A549 (cell line): Measurements from ENCODE around the gene PTPN1. TPM values are rescaled to one million over a fixed set of nuclear protein-coding genes. Genes with fewer than 3 reads are reported as not detected.
A peak's percentile ranks its signal among the peaks of the same experiment; 100 is the strongest.

Source experiments
- ATAC-seq, 2 experiments: fragments of 200-7000 bp in 1 of 2; fragments of >200 bp in 1 of 2; cut with Nextera tagmentation in 1 of 2; cut with Tn5 transposase in 1 of 2; 3 replicates each; pipeline versions ENCODE4 v1.8.0 to v1.9.1; 2018 to 2020; ENCODE audit warnings: mild to moderate bottlenecking in 1 of 2, moderate library complexity in 1 of 2
- CTCF ChIA-PET: fragments of 300-600 bp; sonication (Branson Sonifier 250); formaldehyde crosslinking; extraction: SDS; loops from one replicate; lab custom pipeline; 2021; ENCODE audit warnings: antibody characterized with exemption, inconsistent platforms; lab: Yijun Ruan, JAX
- POLR2A ChIA-PET: fragments of 350-600 bp; formaldehyde crosslinking; extraction: SDS; loops from one replicate; lab custom pipeline; 2021; ENCODE audit warnings: antibody characterized with exemption, inconsistent platforms; lab: Yijun Ruan, JAX
- DNase-seq, 2 experiments: peaks; one replicate each; pipeline versions ENCODE4 v3.0.0 to v3.0.0-alpha.2; 2011 to 2016; ENCODE audit warnings: low read depth in 1 of 2, low spot score in 1 of 2
- FAIRE-seq: peaks from 2 replicates; lab custom pipeline; 2011; peaks lifted over from hg19 to GRCh38; lab: Jason Lieb, UNC
- H3K27ac ChIP-seq, 2 experiments: fragments of >200 bp; sonication (Bioruptor Twin); formaldehyde crosslinking; 3 replicates each; pipeline ENCODE4 v1.5.1; 2016 to 2017
- H3K4me1 ChIP-seq: fragments of >200 bp; sonication (Bioruptor Twin); formaldehyde crosslinking; 3 replicates; pipeline ENCODE4 v1.6.1; 2016
- H3K4me2 ChIP-seq: fragments of >200 bp; sonication (Bioruptor Twin); formaldehyde crosslinking; 3 replicates; pipeline ENCODE4 v1.6.1; 2016
- H3K4me3 ChIP-seq: fragments of >200 bp; sonication (Bioruptor Twin); formaldehyde crosslinking; 3 replicates; pipeline ENCODE4 v1.5.1; 2016
- H3K9me3 ChIP-seq: fragments of >200 bp; sonication (Bioruptor Twin); formaldehyde crosslinking; 3 replicates; pipeline ENCODE4 v1.6.1; 2016
- CBX8 ChIP-seq: fragments of 200-600 bp; sonication (generic); IDR thresholded peaks from 2 replicates; pipeline ENCODE4 v1.6.1; 2016
- CHD4 ChIP-seq: fragments of 200-600 bp; sonication (generic); IDR thresholded peaks from 2 replicates; pipeline ENCODE4 v1.6.1; 2016; ENCODE audit warnings: antibody characterized with exemption, mild to moderate bottlenecking, borderline replicate concordance
- EHF ChIP-seq: fragments of 250-450 bp; sonication (Bioruptor Pico); IDR thresholded peaks from 2 replicates; pipeline ENCODE4 v1.5.0; 2020; ENCODE audit warnings: mild to moderate bottlenecking
- FOXS1 ChIP-seq: fragments of 250-450 bp; sonication (Bioruptor Pico); IDR thresholded peaks from 2 replicates; pipeline ENCODE4 v1.5.0; 2020; ENCODE audit warnings: mild to moderate bottlenecking, moderate library complexity
- GATA3 ChIP-seq: IDR thresholded peaks from 2 replicates; pipeline ENCODE4 v1.6.1; 2012; ENCODE audit warnings: borderline replicate concordance
- HDAC2 ChIP-seq: fragments of 200-600 bp; sonication (generic); IDR thresholded peaks from 2 replicates; pipeline ENCODE4 v1.6.1; 2016
- HES2 ChIP-seq: fragments of >200 bp; sonication (Bioruptor Twin); formaldehyde crosslinking; IDR thresholded peaks from 2 replicates; pipeline ENCODE4 v1.6.1; 2016
- HOXB5 ChIP-seq: fragments of 250-450 bp; sonication (Bioruptor Pico); IDR thresholded peaks from 2 replicates; pipeline ENCODE4 v1.5.0; 2020; ENCODE audit warnings: mild to moderate bottlenecking, moderate library complexity
- JUNB ChIP-seq: fragments of >200 bp; sonication (Bioruptor Twin); formaldehyde crosslinking; IDR thresholded peaks from 2 replicates; pipeline ENCODE4 v1.6.1; 2016
- KDM5A ChIP-seq: fragments of 200-600 bp; sonication (generic); IDR thresholded peaks from 2 replicates; pipeline ENCODE4 v1.6.1; 2016; ENCODE audit warnings: antibody characterized with exemption, mild to moderate bottlenecking
- MAZ ChIP-seq: fragments of 150-350 bp; IDR thresholded peaks from 2 replicates; pipeline ENCODE4 v1.6.1; 2014; ENCODE audit warnings: antibody characterized with exemption, low read depth, low read length, borderline replicate concordance
- MYC ChIP-seq: IDR thresholded peaks from 2 replicates; pipeline ENCODE4 v1.6.1; 2012; ENCODE audit warnings: mild to moderate bottlenecking, inconsistent platforms, low read length, improper control_type of control experiment, borderline replicate concordance
- NPAS2 ChIP-seq: fragments of 250-450 bp; sonication (Bioruptor Pico); IDR thresholded peaks from 2 replicates; pipeline ENCODE4 v1.8.0; 2022; ENCODE audit warnings: mild to moderate bottlenecking, moderate library complexity, borderline replicate concordance
- PBX3 ChIP-seq: IDR thresholded peaks from 2 replicates; pipeline ENCODE4 v1.6.1; 2012
- RARB ChIP-seq: fragments of 250-450 bp; sonication (Bioruptor Pico); IDR thresholded peaks from 2 replicates; pipeline ENCODE4 v1.8.0; 2021; ENCODE audit warnings: mild to moderate bottlenecking, moderate library complexity
- SMC3 ChIP-seq: fragments of >200 bp; sonication (Bioruptor Twin); formaldehyde crosslinking; IDR thresholded peaks from 3 replicates; pipeline ENCODE4 v1.6.1; 2018; ENCODE audit warnings: inconsistent platforms
- TP53 ChIP-seq: fragments of 250-450 bp; sonication (Bioruptor Pico); IDR thresholded peaks from 2 replicates; pipeline ENCODE4 v1.5.0; 2021; ENCODE audit warnings: mild to moderate bottlenecking, moderate library complexity
- ZFP36 ChIP-seq: fragments of 450-650 bp; IDR thresholded peaks from 2 replicates; pipeline ENCODE4 v1.6.1; 2014; ENCODE audit warnings: borderline replicate concordance; ENCODE audit not compliant: partially characterized antibody
- WGBS: methylation state at CpG from one replicate; pipeline ENCODE4 v1.1.6; 2017; ENCODE audit errors: missing lambda C conversion rate; 5-methylcytosine and 5-hydroxymethylcytosine counted together
- polyA plus RNA-seq, 4 experiments: library from polyadenylated mRNA; depleted of rRNA in 3 of 4; stranded (reverse); fragments of >200 nt; fragmentation: RNase III in 1 of 4; extraction: RNeasy Plus Mini Kit Qiagen cat#74134 plus additional on column Dnase treatment in 1 of 4; gene quantifications; 2 replicates in 3 of 4; 3 replicates in 1 of 4; pipeline ENCODE4 v1.2.3, GENCODE V29; 2011 to 2017
- TF ChIP-seq, protein P1 (sequence below): IDR thresholded peaks from 2 replicates; pipeline ENCODE4 v1.6.1; 2012; ENCODE audit warnings: low read depth, borderline replicate concordance
- TF ChIP-seq, protein P2 (sequence below): fragments of >200 bp; sonication (Bioruptor Twin); formaldehyde crosslinking; IDR thresholded peaks from 3 replicates; pipeline ENCODE4 v1.5.1; 2016
- TF ChIP-seq, protein P3 (sequence below): fragments of 250-450 bp; sonication (Bioruptor Pico); IDR thresholded peaks from 2 replicates; pipeline ENCODE4 v1.5.0; 2020; ENCODE audit warnings: low read depth, mild to moderate bottlenecking, moderate library complexity
- TF ChIP-seq, protein P4 (sequence below): fragments of >200 bp; sonication (Bioruptor Twin); formaldehyde crosslinking; IDR thresholded peaks from 3 replicates; pipeline ENCODE4 v1.6.1; 2016

Gene PTPN1
- polyA plus RNA-seq, 2 of the 4 experiments (the other 2 are of a cell fraction): 23.2 to 24.3 TPM

- 65% methylated on average over 4 of the region's 4 CpGs for WGBS
- ChIA-PET CTCF (interaction anchor here (0.6 to 19.2 kb wide), 9 partner anchors 19 to 175 kb away, joined by 3 to 347 read pairs (median 4); partner anchors contain the start of gene BCAS4), POLR2A (no interaction called here)
- peaks cover 17% of the 10 kb centered on the region for H3K4me1 ChIP-seq
- no peak for FAIRE-seq
- TF ChIP-seq, protein P1, sequence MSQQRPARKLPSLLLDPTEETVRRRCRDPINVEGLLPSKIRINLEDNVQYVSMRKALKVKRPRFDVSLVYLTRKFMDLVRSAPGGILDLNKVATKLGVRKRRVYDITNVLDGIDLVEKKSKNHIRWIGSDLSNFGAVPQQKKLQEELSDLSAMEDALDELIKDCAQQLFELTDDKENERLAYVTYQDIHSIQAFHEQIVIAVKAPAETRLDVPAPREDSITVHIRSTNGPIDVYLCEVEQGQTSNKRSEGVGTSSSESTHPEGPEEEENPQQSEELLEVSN: no peak
- no peak for TF ChIP-seq HES2
- no peak for TF ChIP-seq MYC
- TF ChIP-seq EHF: no peak
- no peak for TF ChIP-seq FOXS1 (CRISPR knock-in tag)
- no peak for TF ChIP-seq PBX3
- TF ChIP-seq TP53 (CRISPR knock-in tag): no peak
- TF ChIP-seq CHD4: no peak; the same call in 1 of the 2 replicates
- peaks cover 11% of the 10 kb centered on the region; the same call in 2 of the 3 replicates for H3K9me3 ChIP-seq
- H3K4me2 ChIP-seq: no peak overlapping the region
- DNase-seq: no peak
- no peak overlapping the region for H3K4me3 ChIP-seq
- H3K27ac ChIP-seq: no peak overlapping the region
- ATAC-seq: no peak
Measured at GRCh38 chr20:50621068-50621665, 111.0 kb downstream of the PTPN1 start.

DNA sequence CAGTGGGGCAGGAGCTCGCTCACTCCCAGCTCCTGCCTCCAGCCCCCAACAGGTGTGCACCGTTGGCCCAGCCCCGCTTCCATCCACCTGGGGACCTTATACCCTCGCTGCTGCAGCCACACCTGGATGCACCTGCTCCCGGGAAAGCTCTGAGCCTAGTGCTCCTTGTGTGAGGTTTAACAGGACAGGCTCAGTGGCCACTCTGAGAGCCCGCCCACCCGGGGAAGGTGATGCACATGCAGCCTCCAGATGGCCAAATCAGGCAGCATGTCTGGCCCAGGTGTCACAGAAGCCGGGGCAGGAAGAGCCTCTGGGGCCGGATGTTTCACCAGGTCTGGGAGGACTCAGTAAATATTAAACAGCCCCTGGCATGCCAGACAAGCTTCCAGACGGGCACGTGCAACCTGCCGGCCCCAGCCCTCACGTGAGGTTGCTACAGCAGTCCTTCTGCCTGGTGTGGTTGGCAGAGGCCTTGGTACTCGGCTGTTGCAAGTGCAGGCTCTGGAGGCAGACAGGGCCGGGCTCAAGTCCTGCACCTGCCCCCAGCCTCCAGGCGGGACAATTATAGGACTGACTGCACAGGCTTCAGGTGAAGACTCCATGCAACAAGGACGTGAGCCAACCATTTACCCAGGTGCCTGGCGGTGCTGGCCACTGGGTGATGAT is 114.3 kb downstream of the PTPN1 start:
- Histone ChIP-seq H3K4me3 (no peak overlapping the region), H3K4me2 (no peak overlapping the region), H3K9me3 (peaks cover 11% of the 10 kb centered on the region; the same call in 2 of the 3 replicates), H3K4me1 (peaks cover 23% of the 10 kb centered on the region), H3K27ac (peak overlapping the region in 1 of 2 experiments; percentile 35; a peak in 1 of 6 replicates)
- WGBS: 73% methylated on average over 17 of the region's 18 CpGs
- POLR2A ChIA-PET: interaction anchor here (0.9 kb wide), 1 partner anchor 307 kb away, joined by 3 read pairs; the partner anchor contains the start of gene ADNP
- no peak for FAIRE-seq
- no peak for ATAC-seq
- peak in 1 of 2 experiments; percentile 17 for DNase-seq
- CTCF ChIA-PET: interaction anchor here (1.2 to 19.2 kb wide), 15 partner anchors 15 to 164 kb away, joined by 3 to 347 read pairs (median 10); partner anchors contain the start of gene BCAS4
- TF ChIP-seq HES2 (no peak), NPAS2 (CRISPR knock-in tag) (no peak), HDAC2 (no peak), CBX8 (no peak), SMC3 (no peak), KDM5A (no peak), GATA3 (no peak), EHF (no peak), ZFP36 (no peak), HOXB5 (CRISPR knock-in tag) (no peak), RARB (CRISPR knock-in tag) (no peak)

- H3K9me3 ChIP-seq: peaks cover 7% of the 10 kb centered on the region; the same call in 2 of the 3 replicates
- DNase-seq: peak; percentile 67 to 73
- peak overlapping the region; percentile 63 for H3K4me2 ChIP-seq
- peaks cover 30% of the 10 kb centered on the region for H3K4me1 ChIP-seq
- FAIRE-seq: no peak
- WGBS: 7% methylated on average over 10 of the region's 15 CpGs
- H3K27ac ChIP-seq: peak overlapping the region; percentile 70 to 79
- ATAC-seq: peak; percentile 75 to 89
- ChIA-PET POLR2A (interaction anchor here (0.6 to 0.9 kb wide), 4 partner anchors 9 to 162 kb away, joined by 3 to 5 read pairs (median 3); no protein-coding TSS in a partner anchor), CTCF (interaction anchor here (0.5 to 19.2 kb wide), 63 partner anchors 9 to 598 kb away, joined by 3 to 347 read pairs (median 5); partner anchors contain the start of gene BCAS4)
- H3K4me3 ChIP-seq: no peak overlapping the region
- TF ChIP-seq JUNB (no peak), KDM5A (no peak), HDAC2 (no peak), SMC3 (peak; percentile 93), FOXS1 (CRISPR knock-in tag) (no peak), MAZ (no peak), RARB (CRISPR knock-in tag) (no peak)
- TF ChIP-seq, protein P2, sequence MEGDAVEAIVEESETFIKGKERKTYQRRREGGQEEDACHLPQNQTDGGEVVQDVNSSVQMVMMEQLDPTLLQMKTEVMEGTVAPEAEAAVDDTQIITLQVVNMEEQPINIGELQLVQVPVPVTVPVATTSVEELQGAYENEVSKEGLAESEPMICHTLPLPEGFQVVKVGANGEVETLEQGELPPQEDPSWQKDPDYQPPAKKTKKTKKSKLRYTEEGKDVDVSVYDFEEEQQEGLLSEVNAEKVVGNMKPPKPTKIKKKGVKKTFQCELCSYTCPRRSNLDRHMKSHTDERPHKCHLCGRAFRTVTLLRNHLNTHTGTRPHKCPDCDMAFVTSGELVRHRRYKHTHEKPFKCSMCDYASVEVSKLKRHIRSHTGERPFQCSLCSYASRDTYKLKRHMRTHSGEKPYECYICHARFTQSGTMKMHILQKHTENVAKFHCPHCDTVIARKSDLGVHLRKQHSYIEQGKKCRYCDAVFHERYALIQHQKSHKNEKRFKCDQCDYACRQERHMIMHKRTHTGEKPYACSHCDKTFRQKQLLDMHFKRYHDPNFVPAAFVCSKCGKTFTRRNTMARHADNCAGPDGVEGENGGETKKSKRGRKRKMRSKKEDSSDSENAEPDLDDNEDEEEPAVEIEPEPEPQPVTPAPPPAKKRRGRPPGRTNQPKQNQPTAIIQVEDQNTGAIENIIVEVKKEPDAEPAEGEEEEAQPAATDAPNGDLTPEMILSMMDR: peak; percentile 81
- TF ChIP-seq, protein P3, sequence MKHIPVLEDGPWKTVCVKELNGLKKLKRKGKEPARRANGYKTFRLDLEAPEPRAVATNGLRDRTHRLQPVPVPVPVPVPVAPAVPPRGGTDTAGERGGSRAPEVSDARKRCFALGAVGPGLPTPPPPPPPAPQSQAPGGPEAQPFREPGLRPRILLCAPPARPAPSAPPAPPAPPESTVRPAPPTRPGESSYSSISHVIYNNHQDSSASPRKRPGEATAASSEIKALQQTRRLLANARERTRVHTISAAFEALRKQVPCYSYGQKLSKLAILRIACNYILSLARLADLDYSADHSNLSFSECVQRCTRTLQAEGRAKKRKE (CRISPR knock-in tag): no peak
- TF ChIP-seq, protein P4, sequence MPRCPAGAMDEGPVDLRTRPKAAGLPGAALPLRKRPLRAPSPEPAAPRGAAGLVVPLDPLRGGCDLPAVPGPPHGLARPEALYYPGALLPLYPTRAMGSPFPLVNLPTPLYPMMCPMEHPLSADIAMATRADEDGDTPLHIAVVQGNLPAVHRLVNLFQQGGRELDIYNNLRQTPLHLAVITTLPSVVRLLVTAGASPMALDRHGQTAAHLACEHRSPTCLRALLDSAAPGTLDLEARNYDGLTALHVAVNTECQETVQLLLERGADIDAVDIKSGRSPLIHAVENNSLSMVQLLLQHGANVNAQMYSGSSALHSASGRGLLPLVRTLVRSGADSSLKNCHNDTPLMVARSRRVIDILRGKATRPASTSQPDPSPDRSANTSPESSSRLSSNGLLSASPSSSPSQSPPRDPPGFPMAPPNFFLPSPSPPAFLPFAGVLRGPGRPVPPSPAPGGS: no peak
- TF ChIP-seq, protein P1: no peak
Measured at GRCh38 chr20:50625986-50626677, 115.9 kb downstream of the PTPN1 start.
